ENCODE results near the gene KLHL13.
"Not testable (repeated sequence)": the region's sequence is repeated elsewhere in the genome, so short reads cannot be mapped to it uniquely, and the experiment has no call there.

The KLHL13 gene

GRCh38 chrX:118062048-118062789, 54.4 kb downstream of the KLHL13 start:
- no peak for DNase-seq (ENCODE audit: low read depth in 1 of 2, low spot score in 1 of 2)
- in situ Hi-C loops (cut with HindIII; ENCODE audit: low pct_unique_long_range_greater_than_20kb, low sequenced_read_pairs), result no loop called here
- no peak for TF ChIP-seq JUND (IDR thresholded peaks at IDR 0.05; ENCODE audit: low read depth)

DNA sequence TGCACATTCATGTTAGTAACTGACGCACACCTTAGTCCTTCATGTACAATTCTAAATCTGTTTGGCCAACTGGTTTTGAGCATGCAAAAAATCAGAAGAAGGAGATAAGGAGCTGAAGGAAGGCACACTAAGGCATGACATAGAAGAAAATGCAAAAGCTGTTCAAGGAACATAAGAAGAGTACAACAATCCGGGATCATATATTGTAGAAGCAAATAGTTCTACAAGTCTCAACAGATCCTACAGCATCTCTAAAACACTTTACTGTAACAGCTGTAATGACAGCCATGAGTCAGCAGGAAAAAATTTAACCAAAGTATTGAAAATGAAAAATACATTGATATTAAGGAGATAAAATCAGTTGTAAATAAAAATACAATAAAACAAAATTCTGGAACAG, 57.7 kb downstream of the KLHL13 start:
- TF ChIP-seq JUND (IDR thresholded peaks at IDR 0.05; ENCODE audit: low read depth), result no peak
- no peak for DNase-seq (ENCODE audit: low read depth in 1 of 2, low spot score in 1 of 2)
- in situ Hi-C loops (cut with HindIII; ENCODE audit: low pct_unique_long_range_greater_than_20kb, low sequenced_read_pairs), result no loop called here

DNA sequence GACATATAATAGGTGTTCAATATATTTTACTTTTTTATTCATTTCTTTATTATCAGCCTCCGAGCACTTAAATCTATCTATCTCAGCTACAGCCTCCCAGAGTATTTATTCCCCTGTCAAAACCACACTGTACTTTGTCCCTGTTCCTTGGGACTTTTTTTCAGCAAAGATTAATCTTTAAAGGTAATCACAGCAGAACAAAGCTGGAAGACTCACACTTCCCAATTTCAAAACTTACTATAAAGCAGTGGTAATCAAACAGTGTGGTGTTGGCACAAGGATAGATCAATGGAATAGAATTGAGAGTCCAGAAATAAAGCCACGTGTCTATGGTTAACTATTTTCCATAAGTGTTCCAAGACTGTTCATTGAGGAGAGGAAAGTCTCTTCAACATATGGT, 59.7 kb downstream of the KLHL13 start:
- DNase-seq (ENCODE audit: low read depth in 1 of 2, low spot score in 1 of 2), result no peak
- in situ Hi-C loops (cut with HindIII; ENCODE audit: low pct_unique_long_range_greater_than_20kb, low sequenced_read_pairs), result no loop called here
- TF ChIP-seq JUND (IDR thresholded peaks at IDR 0.05; ENCODE audit: low read depth), result no peak

DNA sequence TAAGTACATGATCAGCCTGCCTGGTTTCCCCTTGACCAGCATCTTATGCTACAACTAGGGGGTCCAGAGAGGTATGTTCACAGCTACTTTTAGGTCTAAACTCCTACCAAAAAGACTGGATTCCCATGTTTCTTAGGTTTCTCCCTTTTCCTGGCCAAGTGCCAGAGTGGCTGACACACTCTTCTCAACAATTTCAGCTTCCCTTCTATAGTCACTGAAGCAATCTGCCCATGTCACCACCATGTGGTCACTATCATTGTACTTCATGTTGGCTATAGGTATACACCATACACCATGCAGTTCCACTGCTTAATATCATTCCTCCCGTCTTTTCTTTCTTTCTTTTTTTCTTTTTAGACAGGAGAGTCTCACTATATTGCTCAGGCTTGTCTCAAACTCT, 66.9 kb downstream of the KLHL13 start:
- in situ Hi-C loops (cut with HindIII; ENCODE audit: low pct_unique_long_range_greater_than_20kb, low sequenced_read_pairs), result no loop called here
- no peak for TF ChIP-seq JUND (IDR thresholded peaks at IDR 0.05; ENCODE audit: low read depth)
- peak in 1 of 2 experiments; percentile 20 for DNase-seq (ENCODE audit: low read depth in 1 of 2, low spot score in 1 of 2)

- no peak for TF ChIP-seq JUND (IDR thresholded peaks at IDR 0.05; ENCODE audit: low read depth)
- DNase-seq (ENCODE audit: low read depth in 1 of 2, low spot score in 1 of 2), result no peak
- in situ Hi-C loops (cut with HindIII; ENCODE audit: low pct_unique_long_range_greater_than_20kb, low sequenced_read_pairs), result no loop called here
These were observed 69.0 kb downstream of the KLHL13 start for GRCh38 chrX:118047446-118048186.

GRCh38 chrX:118039591-118039990, 77.0 kb downstream of the KLHL13 start:
- TF ChIP-seq JUND (IDR thresholded peaks at IDR 0.05; ENCODE audit: low read depth), result no peak

GRCh38 chrX:118038614-118039365, 77.8 kb downstream of the KLHL13 start:
- TF ChIP-seq JUND (IDR thresholded peaks at IDR 0.05; ENCODE audit: low read depth), result no peak
- in situ Hi-C loops (cut with HindIII; ENCODE audit: low pct_unique_long_range_greater_than_20kb, low sequenced_read_pairs), result no loop called here
- no peak for DNase-seq (ENCODE audit: low read depth in 1 of 2, low spot score in 1 of 2)

More at GRCh38 chrX:118039591-118039990, 77.0 kb downstream of the KLHL13 start:
- no peak for DNase-seq (ENCODE audit: low read depth in 1 of 2, low spot score in 1 of 2)
- in situ Hi-C loops (cut with HindIII; ENCODE audit: low pct_unique_long_range_greater_than_20kb, low sequenced_read_pairs), result no loop called here

DNA sequence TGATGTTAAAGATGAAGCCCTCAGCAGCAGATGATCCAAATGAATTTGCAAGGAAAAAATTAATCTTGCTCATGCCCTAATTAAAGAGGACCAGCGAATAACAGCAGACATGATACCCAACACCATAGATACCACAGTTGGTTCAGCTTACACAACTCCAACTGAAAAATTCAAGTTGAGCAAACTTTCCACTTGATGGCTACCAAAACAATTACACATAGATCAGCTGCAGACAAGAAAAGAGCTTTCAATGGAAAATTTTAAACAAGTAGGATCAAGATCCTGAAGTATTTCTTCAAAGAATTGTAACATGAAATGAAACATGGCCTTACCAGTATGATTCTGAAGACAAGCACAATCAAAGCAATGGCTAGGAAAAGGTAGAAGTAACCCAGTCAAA, 90.0 kb downstream of the KLHL13 start:
- no peak for DNase-seq (ENCODE audit: low read depth in 1 of 2, low spot score in 1 of 2)
- no peak for TF ChIP-seq JUND (IDR thresholded peaks at IDR 0.05; ENCODE audit: low read depth)
- in situ Hi-C loops (cut with HindIII; ENCODE audit: low pct_unique_long_range_greater_than_20kb, low sequenced_read_pairs), result no loop called here

- in situ Hi-C loops (cut with HindIII; ENCODE audit: low pct_unique_long_range_greater_than_20kb, low sequenced_read_pairs), result no loop called here
- no peak for TF ChIP-seq JUND (IDR thresholded peaks at IDR 0.05; ENCODE audit: low read depth)
These were observed 91.4 kb downstream of the KLHL13 start for GRCh38 chrX:118025226-118025625.

DNA sequence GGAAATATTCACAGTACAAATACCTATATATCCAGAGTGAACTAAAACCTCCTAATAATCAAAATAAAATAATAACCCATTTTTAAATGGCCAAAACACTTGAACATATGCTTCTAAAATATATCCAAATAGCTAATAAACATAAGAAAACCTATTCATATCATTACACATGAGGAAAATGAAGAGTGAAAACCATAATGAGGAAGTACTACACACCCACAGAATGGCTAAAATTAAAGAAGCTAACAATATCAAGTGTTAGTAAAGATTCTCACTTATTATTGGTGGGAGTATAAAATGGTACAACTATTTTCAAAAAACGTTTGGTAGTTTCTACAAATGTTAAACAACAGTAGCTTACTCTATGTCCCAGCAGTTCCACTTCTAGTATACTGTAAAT, 92.1 kb downstream of the KLHL13 start:
- in situ Hi-C loops (cut with HindIII; ENCODE audit: low pct_unique_long_range_greater_than_20kb, low sequenced_read_pairs), result no loop called here
- no peak for TF ChIP-seq JUND (IDR thresholded peaks at IDR 0.05; ENCODE audit: low read depth)

More at GRCh38 chrX:118025226-118025625, 91.4 kb downstream of the KLHL13 start:
- no peak for DNase-seq (ENCODE audit: low read depth in 1 of 2, low spot score in 1 of 2)

GRCh38 chrX:118022753-118023152, 93.9 kb downstream of the KLHL13 start:
- in situ Hi-C loops (cut with HindIII; ENCODE audit: low pct_unique_long_range_greater_than_20kb, low sequenced_read_pairs), result no loop called here
- TF ChIP-seq JUND (IDR thresholded peaks at IDR 0.05; ENCODE audit: low read depth), result no peak
- no peak for DNase-seq (ENCODE audit: low read depth in 1 of 2, low spot score in 1 of 2)

More for the DNA sequence above, 92.1 kb downstream of the KLHL13 start:
- no peak for DNase-seq (ENCODE audit: low read depth in 1 of 2, low spot score in 1 of 2)

DNA sequence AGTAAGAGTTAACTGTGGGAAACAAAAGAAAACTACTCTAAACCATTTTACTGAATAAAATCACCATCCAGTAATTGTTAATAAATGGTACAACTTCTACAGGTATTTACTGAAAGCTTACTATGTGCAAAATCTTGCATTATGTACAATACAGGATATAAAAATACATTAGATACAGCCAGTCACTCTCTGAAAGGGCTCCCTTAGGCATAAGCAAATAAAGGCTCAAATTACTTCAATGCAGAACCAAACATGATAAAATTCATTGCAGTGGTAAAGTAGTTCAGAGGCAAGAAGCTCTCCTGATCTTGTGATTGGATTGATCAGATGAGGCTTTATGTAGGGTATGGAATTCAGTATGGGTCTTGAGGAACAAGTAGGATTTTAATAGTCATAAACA, 100.2 kb downstream of the KLHL13 start:
- in situ Hi-C loops (cut with HindIII; ENCODE audit: low pct_unique_long_range_greater_than_20kb, low sequenced_read_pairs), result no loop called here
- TF ChIP-seq JUND (IDR thresholded peaks at IDR 0.05; ENCODE audit: low read depth), result no peak
- peak in 1 of 2 experiments; percentile 44 for DNase-seq (ENCODE audit: low read depth in 1 of 2, low spot score in 1 of 2)

GRCh38 chrX:118002417-118002816, 114.2 kb downstream of the KLHL13 start:
- in situ Hi-C loops (cut with HindIII; ENCODE audit: low pct_unique_long_range_greater_than_20kb, low sequenced_read_pairs); DNase-seq (ENCODE audit: low read depth in 1 of 2, low spot score in 1 of 2): not testable (repeated sequence)
